A673 (cell line): Measurements from ENCODE around the gene TMEM114. TPM values are rescaled to one million over a fixed set of nuclear protein-coding genes. Genes with fewer than 3 reads are reported as not detected.

Experiments used
- BruUV-seq: library from RNA; stranded (reverse); fragments of 400-500 nt; replicated peaks from 2 replicates; lab custom pipeline; 2021; lab: Mats Ljungman, UMichigan
- CTCF ChIA-PET: fragments of 300-600 bp; sonication (Branson Sonifier 250); formaldehyde crosslinking; loops from one replicate; lab custom pipeline; 2022; ENCODE audit warnings: antibody characterized with exemption; lab: Charles Lee
- POLR2A ChIA-PET: fragments of 300-600 bp; sonication (Branson Sonifier 250); formaldehyde crosslinking; loops from one replicate; lab custom pipeline; 2022; ENCODE audit warnings: antibody characterized with exemption; ENCODE audit not compliant: low non-redundant PET; lab: Charles Lee
- DNase-seq: peaks from one replicate; pipeline ENCODE4 v3.0.0-alpha.2; 2015; ENCODE audit warnings: low spot score
- H3K27ac ChIP-seq: fragments of 200-600 bp; sonication (generic); 2 replicates; pipeline ENCODE4 v1.5.1; 2016; ENCODE audit warnings: mixed run types, low read depth, mild to moderate bottlenecking, mixed read lengths, antibody characterized with exemption, low read length; ENCODE audit not compliant: poor library complexity, severe bottlenecking
- H3K27me3 ChIP-seq: fragments of 200-600 bp; sonication (generic); replicated peaks from 2 replicates; pipeline ENCODE4 v1.6.1; 2017; ENCODE audit warnings: mixed run types, low read depth, mild to moderate bottlenecking, mixed read lengths, antibody characterized with exemption, low read length; ENCODE audit not compliant: insufficient read depth, poor library complexity
- H3K36me3 ChIP-seq: fragments of 200-600 bp; sonication (generic); 2 replicates; pipeline ENCODE4 v1.6.1; 2016; ENCODE audit warnings: mixed run types, mild to moderate bottlenecking, mixed read lengths, antibody characterized with exemption, low read length; ENCODE audit not compliant: insufficient read depth, poor library complexity, severe bottlenecking
- H3K4me1 ChIP-seq: fragments of 200-600 bp; sonication (generic); 2 replicates; pipeline ENCODE4 v1.6.1; 2017; ENCODE audit warnings: mixed run types, mild to moderate bottlenecking, mixed read lengths, antibody characterized with exemption, low read length; ENCODE audit not compliant: insufficient read depth, poor library complexity, severe bottlenecking
- H3K4me3 ChIP-seq: fragments of 200-600 bp; sonication (generic); 2 replicates; pipeline ENCODE4 v1.5.1; 2016; ENCODE audit warnings: low read depth, mixed run types, mild to moderate bottlenecking, mixed read lengths, low read length; ENCODE audit not compliant: poor library complexity, severe bottlenecking
- H3K9me3 ChIP-seq: fragments of 200-600 bp; sonication (generic); 2 replicates; pipeline ENCODE4 v1.6.1; 2016; ENCODE audit warnings: mixed run types, low read depth, mild to moderate bottlenecking, mixed read lengths, antibody characterized with exemption, low read length; ENCODE audit not compliant: poor library complexity, severe bottlenecking
- CTCF ChIP-seq: fragments of 300-800, 200-600 bp; sonication (generic); conservative IDR thresholded peaks from 2 replicates; pipeline ENCODE4 v1.5.1; 2017; ENCODE audit warnings: low read depth, mild to moderate bottlenecking, antibody characterized with exemption, low read length, moderate library complexity, mixed read lengths
- EZH2 ChIP-seq: fragments of 200-600 bp; sonication (generic); IDR thresholded peaks from 2 replicates; pipeline ENCODE4 v1.6.1; 2017; ENCODE audit warnings: borderline replicate concordance, low read depth, mild to moderate bottlenecking, mixed read lengths, antibody characterized with exemption, low read length; ENCODE audit not compliant: poor library complexity, severe bottlenecking
- intact Hi-C: fragments of 100-400 bp; cut with micrococcal nuclease; formaldehyde crosslinking; loops from one replicate; pipeline ENCODE4 v1.10.0; 2022; ENCODE audit not compliant: unreplicated experiment
- total RNA-seq: library from RNA; stranded (reverse); gene quantifications from 2 replicates; pipeline ENCODE4 v1.2.3, GENCODE V29; 2021

TMEM114 gene
- total RNA-seq, 1 experiment from 2014 or later, result 0.86 TPM

GRCh38 chr16:8622315-8622656 is 32.0 kb upstream of the TMEM114 start:
- H3K9me3 ChIP-seq, result no peaks in the 10 kb centered on the region
- POLR2A ChIA-PET, result interaction anchor here (0.6 to 0.7 kb wide), 3 partner anchors 8 to 255 kb away, joined by 3 to 4 read pairs (median 3); no protein-coding TSS in a partner anchor
- peak overlapping the region; percentile 90 for H3K4me3 ChIP-seq
- H3K27me3 ChIP-seq, result no peaks in the 10 kb centered on the region
- intact Hi-C loops, result no loop called here
- CTCF ChIA-PET, result no interaction called here
- H3K4me1 ChIP-seq, result peaks cover 24% of the 10 kb centered on the region
- TF ChIP-seq EZH2 (no peak), CTCF (no peak)
- H3K27ac ChIP-seq, result peak overlapping the region; percentile 93
- peaks cover 29% of the 10 kb centered on the region for H3K36me3 ChIP-seq
- no peak for DNase-seq
- BruUV-seq, result no TSS peak

- DNase-seq, result peak; percentile 91
- BruUV-seq, result TSS peak; percentile 57
- no peaks in the 10 kb centered on the region for H3K27me3 ChIP-seq
- H3K36me3 ChIP-seq, result peaks cover 23% of the 10 kb centered on the region
- ChIA-PET CTCF (no interaction called here), POLR2A (interaction anchor here (0.6 to 0.7 kb wide), 3 partner anchors 8 to 256 kb away, joined by 3 to 4 read pairs (median 3); no protein-coding TSS in a partner anchor)
- intact Hi-C loops, result loop anchor here (2.0 kb wide), 1 partner anchor 45 kb away; no protein-coding TSS in a partner anchor
- H3K27ac ChIP-seq, result peak within 1 kb of the TSS; percentile 93
- H3K4me3 ChIP-seq, result peak within 1 kb of the TSS; percentile 90
- TF ChIP-seq EZH2, result no peak
- no peak for TF ChIP-seq CTCF
- H3K9me3 ChIP-seq, result no peaks in the 10 kb centered on the region
- peaks cover 24% of the 10 kb centered on the region for H3K4me1 ChIP-seq
These were observed 31.4 kb upstream of the TMEM114 start, which contains the start of gene METTL22 for GRCh38 chr16:8621572-8622314. TSS of gene METTL22 (plus strand) at chr16:8621698. CDS start at chr16:8625666, 3,968 bp downstream.

- BruUV-seq, result no TSS peak
- peak overlapping the region; percentile 90 for H3K4me3 ChIP-seq
- peaks cover 24% of the 10 kb centered on the region for H3K4me1 ChIP-seq
- CTCF ChIA-PET, result no interaction called here
- DNase-seq, result no peak
- POLR2A ChIA-PET, result no interaction called here
- no peaks in the 10 kb centered on the region for H3K27me3 ChIP-seq
- H3K9me3 ChIP-seq, result no peaks in the 10 kb centered on the region
- intact Hi-C loops, result loop anchor here (2.0 kb wide), 1 partner anchor 44 kb away; no protein-coding TSS in a partner anchor
- H3K36me3 ChIP-seq, result peaks cover 21% of the 10 kb centered on the region
- H3K27ac ChIP-seq, result peak overlapping the region; percentile 93
- TF ChIP-seq CTCF, result no peak
- TF ChIP-seq EZH2, result no peak
These were observed 30.9 kb upstream of the TMEM114 start for GRCh38 chr16:8621222-8621571.
